ENCODE results near the gene DUOXA2. TPM values are rescaled to one million over a fixed set of nuclear protein-coding genes. Genes with fewer than 3 reads are reported as not detected.
"Not testable (repeated sequence)": the region's sequence is repeated elsewhere in the genome, so short reads cannot be mapped to it uniquely, and the experiment has no call there.

DUOXA2 gene
- total and polyA plus RNA-seq, 3 donors from 2014 or later: 0.31 to 0.39 (median 0.36) TPM

DNA sequence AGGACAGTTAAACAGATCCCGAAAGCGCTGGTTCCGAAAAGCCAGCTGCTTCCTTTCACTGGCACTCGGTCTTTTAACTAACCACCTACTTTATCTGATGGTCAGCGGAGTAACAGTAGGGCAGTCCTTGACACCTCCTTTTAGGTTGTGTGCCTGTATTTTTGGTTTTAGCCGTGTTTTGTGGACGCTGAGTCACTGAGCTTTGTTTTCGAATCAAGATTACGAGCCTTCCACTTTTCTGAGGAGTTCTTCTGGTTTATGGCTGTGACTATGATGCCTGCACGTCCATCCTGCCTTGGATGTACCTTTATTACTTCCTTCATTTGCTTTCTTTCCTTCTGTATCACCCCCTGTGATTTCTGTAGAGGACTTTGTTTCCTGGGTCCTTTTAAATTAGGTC lies 31.7 kb upstream of the DUOXA2 start:
- H3K27me3 ChIP-seq; H3K36me3 ChIP-seq (ENCODE audit: low read depth, missing control alignments); intact Hi-C loops (cut with DNase I; ENCODE audit: low total_unique reads); H3K4me3 ChIP-seq; H3K27ac ChIP-seq; H3K9me3 ChIP-seq; DNase-seq; H3K4me1 ChIP-seq: not testable (repeated sequence)
- 51 to 66% methylated on average over 5 to 7 of the region's 10 CpGs for WGBS, 2 donors

DNA sequence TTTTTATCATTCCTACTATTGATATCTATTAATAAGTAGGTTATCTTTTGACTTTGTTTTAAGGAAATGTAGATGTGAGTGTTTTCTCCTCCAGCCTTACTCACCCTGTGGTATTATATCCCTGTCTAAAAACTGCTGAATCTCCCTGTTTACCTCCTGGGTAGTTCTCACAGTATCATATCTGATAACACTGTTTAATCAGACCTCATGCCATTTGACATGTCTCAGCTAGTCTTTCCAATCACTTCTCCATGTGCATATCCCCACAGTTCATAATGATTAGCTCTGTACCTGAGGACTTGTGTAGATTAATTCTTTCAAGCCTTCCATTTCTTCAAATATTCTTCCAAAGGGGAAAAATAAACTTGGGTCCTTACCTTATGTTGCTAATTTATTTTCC lies 30.9 kb upstream of the DUOXA2 start:
- H3K27ac ChIP-seq: no peak overlapping the region
- H3K36me3 ChIP-seq (ENCODE audit: low read depth, missing control alignments): no peaks in the 10 kb centered on the region
- H3K4me1 ChIP-seq: no peaks in the 10 kb centered on the region
- no peak for DNase-seq
- H3K4me3 ChIP-seq: no peak overlapping the region
- intact Hi-C loops (cut with DNase I; ENCODE audit: low total_unique reads): no loop called here
- H3K9me3 ChIP-seq: no peaks in the 10 kb centered on the region
- no peaks in the 10 kb centered on the region for H3K27me3 ChIP-seq
- no peak for TF ChIP-seq POLR2A (IDR thresholded peaks at IDR 0.05)
- TF ChIP-seq, protein P1, sequence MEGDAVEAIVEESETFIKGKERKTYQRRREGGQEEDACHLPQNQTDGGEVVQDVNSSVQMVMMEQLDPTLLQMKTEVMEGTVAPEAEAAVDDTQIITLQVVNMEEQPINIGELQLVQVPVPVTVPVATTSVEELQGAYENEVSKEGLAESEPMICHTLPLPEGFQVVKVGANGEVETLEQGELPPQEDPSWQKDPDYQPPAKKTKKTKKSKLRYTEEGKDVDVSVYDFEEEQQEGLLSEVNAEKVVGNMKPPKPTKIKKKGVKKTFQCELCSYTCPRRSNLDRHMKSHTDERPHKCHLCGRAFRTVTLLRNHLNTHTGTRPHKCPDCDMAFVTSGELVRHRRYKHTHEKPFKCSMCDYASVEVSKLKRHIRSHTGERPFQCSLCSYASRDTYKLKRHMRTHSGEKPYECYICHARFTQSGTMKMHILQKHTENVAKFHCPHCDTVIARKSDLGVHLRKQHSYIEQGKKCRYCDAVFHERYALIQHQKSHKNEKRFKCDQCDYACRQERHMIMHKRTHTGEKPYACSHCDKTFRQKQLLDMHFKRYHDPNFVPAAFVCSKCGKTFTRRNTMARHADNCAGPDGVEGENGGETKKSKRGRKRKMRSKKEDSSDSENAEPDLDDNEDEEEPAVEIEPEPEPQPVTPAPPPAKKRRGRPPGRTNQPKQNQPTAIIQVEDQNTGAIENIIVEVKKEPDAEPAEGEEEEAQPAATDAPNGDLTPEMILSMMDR (IDR thresholded peaks at IDR 0.05): no peak

DNA sequence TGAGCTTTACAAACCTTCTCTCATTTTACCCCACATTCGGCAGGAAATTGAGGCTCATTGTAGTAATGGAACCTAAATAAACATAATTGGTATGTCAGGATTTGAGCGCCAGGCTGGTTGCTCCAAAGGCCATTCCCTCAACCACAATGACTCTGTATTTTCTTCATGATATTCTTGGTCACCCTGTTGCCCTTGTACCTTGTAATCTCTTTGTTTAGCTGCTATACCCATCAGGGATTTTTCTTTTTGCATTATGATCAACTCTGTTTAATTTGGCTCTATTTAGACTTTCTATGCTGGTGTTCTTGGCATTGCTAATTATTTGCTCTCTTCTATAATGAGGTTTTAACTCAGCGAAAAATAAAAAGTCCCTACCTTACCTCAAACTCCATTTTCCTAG lies 30.0 kb upstream of the DUOXA2 start:
- Histone ChIP-seq H3K27me3 (no peaks in the 10 kb centered on the region), H3K4me3 (no peak overlapping the region), H3K36me3 (ENCODE audit: low read depth, missing control alignments) (no peaks in the 10 kb centered on the region), H3K27ac (no peak overlapping the region), H3K4me1 (peaks cover 3% of the 10 kb centered on the region), H3K9me3 (no peaks in the 10 kb centered on the region)
- 73 to 91% methylated on average over 3 of the region's 3 CpGs for WGBS, 2 donors
- no peak for TF ChIP-seq POLR2A (IDR thresholded peaks at IDR 0.05)
- TF ChIP-seq, protein P1 (IDR thresholded peaks at IDR 0.05): no peak
- intact Hi-C loops (cut with DNase I; ENCODE audit: low total_unique reads): no loop called here
- DNase-seq: no peak

DNA sequence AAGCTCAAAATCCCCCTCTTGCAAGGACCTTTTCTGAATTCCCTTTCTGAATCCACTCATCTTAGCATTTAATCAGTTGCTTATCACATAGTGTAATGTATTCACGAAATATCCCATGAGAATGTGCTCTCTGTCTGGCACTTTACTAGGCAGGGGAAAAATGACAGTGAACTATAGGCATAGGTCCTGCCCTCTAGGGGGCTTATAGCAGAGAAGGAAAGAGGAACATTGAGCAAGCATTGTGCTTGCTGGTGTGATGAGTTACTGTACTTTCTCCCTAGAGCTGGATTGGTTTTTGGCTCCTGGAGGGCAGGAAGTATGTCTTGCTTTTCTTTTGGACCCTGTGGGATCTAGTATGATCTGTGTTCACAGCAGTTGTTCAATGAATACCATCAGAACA lies 26.6 kb upstream of the DUOXA2 start:
- intact Hi-C loops (cut with DNase I; ENCODE audit: low total_unique reads): no loop called here
- TF ChIP-seq POLR2A (IDR thresholded peaks at IDR 0.05): no peak
- TF ChIP-seq, protein P1 (IDR thresholded peaks at IDR 0.05): no peak
- Histone ChIP-seq H3K4me3 (no peak overlapping the region), H3K27ac (no peak overlapping the region), H3K4me1 (peaks cover 3% of the 10 kb centered on the region), H3K9me3 (no peaks in the 10 kb centered on the region), H3K27me3 (no peaks in the 10 kb centered on the region), H3K36me3 (ENCODE audit: low read depth, missing control alignments) (no peaks in the 10 kb centered on the region)
- 69 to 94% methylated on average over 1 of the region's 1 CpG for WGBS, 2 donors
- no peak for DNase-seq

DNA sequence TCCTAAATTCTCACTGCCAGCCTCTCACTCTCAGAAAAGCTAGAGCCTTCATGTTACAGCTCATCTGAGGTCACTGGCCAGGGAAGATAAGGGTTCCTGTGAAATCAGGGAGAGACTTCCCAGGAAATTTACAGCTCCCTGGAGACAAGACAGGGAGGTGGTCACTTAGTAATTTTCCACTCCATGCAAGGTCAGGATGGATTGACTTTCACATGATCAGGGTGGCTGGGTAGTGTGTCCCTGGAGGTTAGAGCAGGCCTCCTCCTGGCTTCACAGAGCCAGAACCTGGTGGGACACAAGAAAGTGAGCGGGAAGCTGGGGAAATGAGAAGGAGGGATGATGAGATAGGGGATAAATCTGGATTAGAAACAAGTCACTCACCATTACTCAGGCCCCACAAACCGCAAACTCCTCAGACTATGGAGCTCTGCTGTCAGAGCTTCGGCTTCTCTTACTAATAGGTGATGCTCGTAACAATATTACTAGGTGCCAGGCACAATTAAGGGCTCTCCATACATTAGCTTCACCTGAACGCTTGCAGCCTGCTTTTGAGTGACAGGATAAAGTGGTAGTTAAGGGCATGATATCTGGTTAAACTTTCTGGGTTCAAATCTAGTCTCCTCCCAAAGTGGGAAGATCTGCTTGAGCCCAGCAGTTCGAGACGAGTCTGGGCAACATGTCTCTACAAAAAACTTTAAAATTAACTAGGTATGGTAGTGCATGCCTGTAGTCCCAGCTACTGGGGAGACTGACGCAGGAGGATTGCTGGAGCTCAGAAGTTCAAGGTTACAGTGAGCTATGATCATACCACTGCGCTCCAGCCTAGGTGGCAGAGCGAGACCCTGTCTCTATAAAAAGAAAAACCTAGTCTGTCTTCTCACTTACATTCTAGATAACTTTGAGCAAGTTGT lies 25.1 kb upstream of the DUOXA2 start:
- H3K4me3 ChIP-seq: no peak overlapping the region
- no peak overlapping the region for H3K27ac ChIP-seq
- DNase-seq: no peak
- H3K27me3 ChIP-seq: no peaks in the 10 kb centered on the region
- H3K9me3 ChIP-seq: no peaks in the 10 kb centered on the region
- H3K4me1 ChIP-seq: peaks cover 3% of the 10 kb centered on the region
- no peaks in the 10 kb centered on the region for H3K36me3 ChIP-seq (ENCODE audit: low read depth, missing control alignments)
- intact Hi-C loops (cut with DNase I; ENCODE audit: low total_unique reads): no loop called here
- WGBS, 2 donors: 66 to 75% methylated on average over 10 of the region's 10 CpGs
- TF ChIP-seq, protein P1 (IDR thresholded peaks at IDR 0.05): no peak
- no peak for TF ChIP-seq POLR2A (IDR thresholded peaks at IDR 0.05)

Data from testis (tissue), 3 donors.